Brain microvascular endothelial cell (primary cell): Measurements from ENCODE around the gene OR10P1.

ENCODE experiments used
- DNase-seq: peaks from one replicate; pipeline ENCODE4 v3.0.0-alpha.2; 2020
- H3K27ac ChIP-seq: fragments of 250-450 bp; sonication (Bioruptor Pico); 2 replicates; pipeline ENCODE4 v1.5.1; 2020; ENCODE audit warnings: mild to moderate bottlenecking, moderate library complexity
- H3K27me3 ChIP-seq: fragments of 250-450 bp; sonication (Bioruptor Pico); replicated peaks from 2 replicates; pipeline ENCODE4 v1.5.1; 2020; ENCODE audit warnings: mild to moderate bottlenecking
- H3K36me3 ChIP-seq: fragments of 250-450 bp; sonication (Bioruptor Pico); replicated peaks from 2 replicates; pipeline ENCODE4 v1.5.1; 2020; ENCODE audit warnings: mild to moderate bottlenecking
- H3K4me3 ChIP-seq: 2 replicates; pipeline ENCODE4 v1.5.1; 2011; ENCODE audit warnings: low read depth, mild to moderate bottlenecking, control low read depth, low read length, moderate library complexity
- in situ Hi-C: cut with HindIII; loops from 2 replicates; pipeline ENCODE4 v1.10.0; 2017; ENCODE audit warnings: low sequenced_read_pairs, low pct_ligation_motif_present
- TF ChIP-seq, protein P1 (sequence below): IDR thresholded peaks from 2 replicates; pipeline ENCODE4 v1.5.1; 2011; ENCODE audit warnings: low read depth, mild to moderate bottlenecking, moderate library complexity, low read length, control low read depth, inconsistent platforms; ENCODE audit errors: missing control alignments

The OR10P1 gene

DNA sequence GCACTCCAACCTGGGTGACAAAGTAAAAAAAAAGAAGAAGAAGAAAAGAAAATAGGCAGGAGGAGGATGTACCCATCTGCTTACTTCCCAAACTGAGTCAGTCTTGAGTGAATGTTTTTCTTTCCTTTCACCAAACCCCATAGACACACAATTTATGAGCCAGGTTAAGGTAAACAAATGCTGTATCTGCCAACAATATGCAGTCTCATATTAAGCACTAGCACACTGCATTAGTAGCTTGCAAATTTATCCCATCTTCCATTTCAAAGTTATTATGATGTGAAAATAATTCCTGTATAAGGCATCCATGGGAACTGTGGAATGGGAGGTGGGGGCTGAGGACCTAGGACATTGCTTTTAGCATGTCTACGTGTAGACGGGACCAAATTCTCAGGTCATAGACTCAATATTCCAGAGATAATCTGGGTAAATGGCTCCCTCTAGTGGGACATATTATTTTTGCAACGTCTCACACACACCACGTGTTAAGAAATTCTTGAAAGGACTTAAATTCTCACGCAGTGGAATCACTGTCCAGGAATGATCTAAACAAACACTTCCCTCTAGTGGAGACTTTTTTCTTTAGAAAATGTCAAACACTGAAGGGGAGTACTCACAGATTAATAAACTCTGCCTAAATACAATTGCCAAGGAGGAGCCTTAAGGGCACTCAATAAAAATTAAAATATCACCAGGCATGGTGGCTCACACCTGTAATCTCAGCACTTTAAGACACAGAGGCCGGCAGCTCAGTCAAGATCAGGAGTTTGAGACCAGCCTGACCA is 17.1 kb upstream of the OR10P1 start:
- in situ Hi-C loops: loop anchor here (25.0 kb wide), 1 partner anchor 432 kb away; no protein-coding TSS in a partner anchor
- Histone ChIP-seq H3K27ac (no peak overlapping the region), H3K27me3 (no peaks in the 10 kb centered on the region), H3K36me3 (no peaks in the 10 kb centered on the region), H3K4me3 (no peak overlapping the region)
- peak; percentile 94 for DNase-seq
- TF ChIP-seq, protein P1, sequence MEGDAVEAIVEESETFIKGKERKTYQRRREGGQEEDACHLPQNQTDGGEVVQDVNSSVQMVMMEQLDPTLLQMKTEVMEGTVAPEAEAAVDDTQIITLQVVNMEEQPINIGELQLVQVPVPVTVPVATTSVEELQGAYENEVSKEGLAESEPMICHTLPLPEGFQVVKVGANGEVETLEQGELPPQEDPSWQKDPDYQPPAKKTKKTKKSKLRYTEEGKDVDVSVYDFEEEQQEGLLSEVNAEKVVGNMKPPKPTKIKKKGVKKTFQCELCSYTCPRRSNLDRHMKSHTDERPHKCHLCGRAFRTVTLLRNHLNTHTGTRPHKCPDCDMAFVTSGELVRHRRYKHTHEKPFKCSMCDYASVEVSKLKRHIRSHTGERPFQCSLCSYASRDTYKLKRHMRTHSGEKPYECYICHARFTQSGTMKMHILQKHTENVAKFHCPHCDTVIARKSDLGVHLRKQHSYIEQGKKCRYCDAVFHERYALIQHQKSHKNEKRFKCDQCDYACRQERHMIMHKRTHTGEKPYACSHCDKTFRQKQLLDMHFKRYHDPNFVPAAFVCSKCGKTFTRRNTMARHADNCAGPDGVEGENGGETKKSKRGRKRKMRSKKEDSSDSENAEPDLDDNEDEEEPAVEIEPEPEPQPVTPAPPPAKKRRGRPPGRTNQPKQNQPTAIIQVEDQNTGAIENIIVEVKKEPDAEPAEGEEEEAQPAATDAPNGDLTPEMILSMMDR: peak; percentile 58

DNA sequence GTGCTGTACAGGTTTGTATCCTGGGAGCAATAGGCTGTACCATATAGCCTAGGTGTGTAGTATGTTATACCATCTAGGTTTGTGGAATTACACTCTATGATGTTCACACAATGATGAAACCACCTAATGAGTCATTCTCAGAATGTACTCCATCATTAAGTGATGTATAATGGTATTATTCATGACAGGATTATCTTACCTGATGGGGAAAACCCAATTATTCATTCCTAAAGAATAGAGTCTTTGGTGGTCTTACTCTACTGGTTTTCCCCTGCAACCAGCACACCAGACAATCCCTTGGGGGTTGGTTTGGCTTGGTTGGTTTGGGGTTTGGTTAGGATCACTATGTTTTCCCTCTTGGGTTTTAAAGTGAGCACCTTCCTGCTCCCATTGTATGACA is 12.6 kb upstream of the OR10P1 start:
- no peak for DNase-seq
- in situ Hi-C loops: loop anchor here (25.0 kb wide), 1 partner anchor 437 kb away; no protein-coding TSS in a partner anchor
- Histone ChIP-seq H3K27ac (no peak overlapping the region), H3K4me3 (no peak overlapping the region), H3K27me3 (no peaks in the 10 kb centered on the region), H3K36me3 (no peaks in the 10 kb centered on the region)
- TF ChIP-seq, protein P1: no peak

DNA sequence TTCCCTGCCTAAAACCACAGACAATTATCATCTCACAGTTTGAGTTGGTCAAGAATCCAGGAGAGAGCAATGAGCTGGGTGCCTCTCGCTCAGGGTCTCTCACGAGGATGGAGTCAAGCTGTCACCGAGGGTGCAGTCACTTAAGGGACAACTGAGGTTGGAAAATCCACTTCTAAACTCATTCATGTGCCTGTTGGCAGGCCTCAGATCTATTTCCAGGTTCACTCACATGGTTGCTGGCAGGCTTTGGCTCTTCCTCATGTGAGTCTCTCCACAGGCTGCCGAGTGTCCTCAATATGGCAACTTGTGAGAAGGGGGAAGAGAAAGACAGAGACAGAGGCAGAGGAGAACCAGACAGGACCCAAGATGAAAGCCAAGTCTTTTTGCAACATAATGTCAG is 10.5 kb upstream of the OR10P1 start:
- Histone ChIP-seq H3K27ac (no peak overlapping the region), H3K4me3 (no peak overlapping the region), H3K36me3 (no peaks in the 10 kb centered on the region), H3K27me3 (no peaks in the 10 kb centered on the region)
- TF ChIP-seq, protein P1: no peak
- in situ Hi-C loops: no loop called here
- DNase-seq: no peak

DNA sequence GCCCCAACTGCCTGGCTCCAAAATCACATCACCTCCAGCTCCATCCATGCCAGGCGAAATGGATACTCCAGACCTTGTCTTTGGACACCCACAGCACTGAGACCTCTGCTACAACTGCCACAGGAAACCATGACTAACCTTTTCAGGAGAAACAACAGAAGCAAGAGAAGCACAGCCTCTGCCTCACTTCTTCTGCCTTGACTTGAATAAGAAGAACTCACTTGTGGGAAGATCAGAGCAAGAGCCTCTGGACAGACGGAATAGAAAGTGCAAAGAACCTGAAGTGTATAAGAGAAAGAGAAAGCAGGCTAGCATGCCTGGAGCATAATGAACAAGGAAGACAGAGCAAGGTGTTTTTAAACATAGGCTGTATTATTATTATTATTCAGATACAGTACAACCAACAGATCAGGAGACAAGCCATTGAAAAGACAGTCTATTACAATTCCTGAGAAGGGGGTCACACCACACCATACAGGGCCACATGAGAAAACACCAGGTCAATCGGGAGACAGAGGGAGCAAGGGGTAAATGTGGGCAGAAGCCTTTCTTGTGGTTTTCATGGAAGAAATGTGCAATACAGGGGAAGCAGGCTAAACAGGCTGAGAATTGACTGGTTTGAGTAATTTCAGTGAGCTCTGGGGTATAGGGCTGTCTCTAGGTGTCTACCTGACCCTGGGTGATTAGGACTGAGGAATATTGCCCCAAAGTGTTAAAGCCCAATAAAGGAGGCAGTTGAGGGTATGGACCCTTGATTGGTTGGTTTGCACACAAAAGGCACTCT is 7.4 kb upstream of the OR10P1 start:
- no peaks in the 10 kb centered on the region for H3K27me3 ChIP-seq
- TF ChIP-seq, protein P1: no peak
- H3K4me3 ChIP-seq: no peak overlapping the region
- H3K27ac ChIP-seq: no peak overlapping the region
- peak; percentile 5 for DNase-seq
- in situ Hi-C loops: no loop called here
- no peaks in the 10 kb centered on the region for H3K36me3 ChIP-seq

DNA sequence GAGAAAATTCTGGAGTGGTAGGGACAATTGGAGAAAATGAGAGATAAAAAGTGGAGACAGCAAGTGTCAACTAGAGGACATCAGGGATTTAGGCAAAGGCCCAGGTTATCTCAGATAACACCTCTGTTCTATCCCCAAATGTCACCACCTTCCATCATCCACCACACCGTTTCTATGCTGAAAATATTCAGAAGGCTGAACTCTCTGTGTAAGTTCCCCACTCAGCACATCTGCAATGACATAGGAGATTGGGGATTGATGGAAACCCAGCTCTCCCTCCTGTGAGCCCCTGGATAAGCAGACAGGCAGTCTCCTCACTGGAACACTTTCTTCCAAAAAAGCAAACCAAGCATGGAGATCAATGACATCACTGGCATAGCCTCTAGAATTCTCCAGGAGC is 5.6 kb upstream of the OR10P1 start:
- no peak overlapping the region for H3K4me3 ChIP-seq
- H3K27ac ChIP-seq: no peak overlapping the region
- DNase-seq: no peak
- in situ Hi-C loops: no loop called here
- TF ChIP-seq, protein P1: no peak
- no peaks in the 10 kb centered on the region for H3K36me3 ChIP-seq
- no peaks in the 10 kb centered on the region for H3K27me3 ChIP-seq
